ENCODE results near the gene LRP5. TPM values are rescaled to one million over a fixed set of nuclear protein-coding genes. Genes with fewer than 3 reads are reported as not detected.

The LRP5 gene
- total and polyA plus RNA-seq, 2 experiments from 2014 or later = 26.9 to 51.1 TPM

GRCh38 chr11:68424101-68424632 is 111.8 kb downstream of the LRP5 start:
- no peaks in the 10 kb centered on the region for H3K36me3 ChIP-seq (ENCODE audit: insufficient read depth)
- Mint-ChIP-seq H3K27ac (no peak overlapping the region), H3K9me3 (peaks cover 8% of the 10 kb centered on the region; the same call in 2 of the 3 replicates), H3K36me3 (ENCODE audit: low read depth) (peaks cover 55% of the 10 kb centered on the region), H3K27me3 (ENCODE audit: insufficient read depth, low read depth, poor library complexity) (peaks cover 4% of the 10 kb centered on the region), H3K4me3 (no peak overlapping the region), H3K4me1 (no peaks in the 10 kb centered on the region)
- no peaks in the 10 kb centered on the region for H3F3A ChIP-seq (replicated peaks; ENCODE audit: low read depth)
- TF ChIP-seq REST (IDR thresholded peaks at IDR 0.05; ENCODE audit: unreplicated experiment) = no peak
- no peak for TF ChIP-seq ETS1 (IDR thresholded peaks at IDR 0.05)
- no peak overlapping the region for H3K4me3 ChIP-seq
- H3K27me3 ChIP-seq (ENCODE audit: insufficient read depth) = no peaks in the 10 kb centered on the region
- ATAC-seq (no peak), DNase-seq (ENCODE audit: low spot score) (no peak)
- H4K20me1 ChIP-seq (replicated peaks; ENCODE audit: insufficient read depth) = no peaks in the 10 kb centered on the region; the same call in 1 of the 2 replicates
- no peak overlapping the region for H3K4me2 ChIP-seq
- H3K9me2 ChIP-seq (ENCODE audit: insufficient read depth) = no peaks in the 10 kb centered on the region
- H2AFZ ChIP-seq = no peak overlapping the region
- no peaks in the 10 kb centered on the region for H3K4me1 ChIP-seq (ENCODE audit: insufficient read depth)
- H3K79me2 ChIP-seq (replicated peaks; ENCODE audit: insufficient read depth) = no peaks in the 10 kb centered on the region
- no peak overlapping the region for H3K27ac ChIP-seq (ENCODE audit: low read depth)

GRCh38 chr11:68424981-68425865 is 112.8 kb downstream of the LRP5 start:
- H3K4me1 Mint-ChIP-seq = no peaks in the 10 kb centered on the region
- peaks cover 6% of the 10 kb centered on the region; the same call in 1 of the 2 replicates for H3K36me3 ChIP-seq (ENCODE audit: insufficient read depth)
- no peaks in the 10 kb centered on the region for H3K79me2 ChIP-seq (replicated peaks; ENCODE audit: insufficient read depth)
- H3K27ac ChIP-seq (ENCODE audit: low read depth) = no peak overlapping the region
- no peaks in the 10 kb centered on the region for H3K4me1 ChIP-seq (ENCODE audit: insufficient read depth)
- H3K4me3 ChIP-seq = no peak overlapping the region
- no peak overlapping the region for H3K27ac Mint-ChIP-seq
- DNase-seq (ENCODE audit: low spot score) (no peak), ATAC-seq (no peak)
- no peak overlapping the region for H2AFZ ChIP-seq
- no peak overlapping the region for H3K4me2 ChIP-seq
- H4K20me1 ChIP-seq (replicated peaks; ENCODE audit: insufficient read depth) = no peaks in the 10 kb centered on the region; the same call in 1 of the 2 replicates
- no peaks in the 10 kb centered on the region for H3K27me3 ChIP-seq (ENCODE audit: insufficient read depth)
- no peak overlapping the region for H3K4me3 Mint-ChIP-seq
- H3K9me3 Mint-ChIP-seq = peaks cover 15% of the 10 kb centered on the region
- no peaks in the 10 kb centered on the region for H3K9me2 ChIP-seq (ENCODE audit: insufficient read depth)
- peaks cover 59% of the 10 kb centered on the region for H3K36me3 Mint-ChIP-seq (ENCODE audit: low read depth)
- peaks cover 8% of the 10 kb centered on the region for H3K27me3 Mint-ChIP-seq (ENCODE audit: insufficient read depth, low read depth, poor library complexity)
- no peaks in the 10 kb centered on the region for H3F3A ChIP-seq (replicated peaks; ENCODE audit: low read depth)
- TF ChIP-seq REST (IDR thresholded peaks at IDR 0.05; ENCODE audit: unreplicated experiment) (no peak), ZNF331 (CRISPR knock-in tag; IDR thresholded peaks at IDR 0.05; ENCODE audit: low read depth) (no peak), JUNB (IDR thresholded peaks at IDR 0.05; ENCODE audit: unreplicated experiment) (no peak), ZNF114 (CRISPR knock-in tag; IDR thresholded peaks at IDR 0.05) (no peak)
